Activated T-helper 2 cell treated with anti-CD3 and anti-CD28 coated beads, Interferon-gamma antibody, Interleukin-2, Interleukin-4, amounts not matched to agents 10 μg/mL and 5 μg/mL and 100 μg/mL, durations not matched to agents 14 hours and 24 hours and 36 hours (primary cell): ENCODE measurements around the gene NUFIP1. TPM values are rescaled to one million over a fixed set of nuclear protein-coding genes. Genes with fewer than 3 reads are reported as not detected.
"Not testable (repeated sequence)": the region's sequence is repeated elsewhere in the genome, so short reads cannot be mapped to it uniquely, and the experiment has no call there.

Experiments
- DNase-seq: peaks from one replicate; pipeline ENCODE4 v3.0.0; 2021; ENCODE audit warnings: low spot score
- H3K27ac Mint-ChIP-seq: one replicate; pipeline ENCODE4 v1.8.0; 2021; ENCODE audit warnings: mixed read lengths
- H3K27me3 Mint-ChIP-seq: one replicate; pipeline ENCODE4 v1.8.0; 2021; ENCODE audit warnings: low read depth, mixed read lengths
- H3K36me3 Mint-ChIP-seq: one replicate; pipeline ENCODE4 v1.8.0; 2021; ENCODE audit warnings: low read depth, mixed read lengths
- H3K4me1 Mint-ChIP-seq: one replicate; pipeline ENCODE4 v1.8.0; 2021; ENCODE audit warnings: low read depth, mixed read lengths
- H3K4me3 Mint-ChIP-seq: one replicate; pipeline ENCODE4 v1.8.0; 2021; ENCODE audit warnings: low read depth, mild to moderate bottlenecking, moderate library complexity, mixed read lengths
- H3K9me3 Mint-ChIP-seq: one replicate; pipeline ENCODE4 v1.8.0; 2021; ENCODE audit warnings: mixed read lengths
- intact Hi-C: fragments of 100-400 bp; cut with micrococcal nuclease; formaldehyde crosslinking; loops from one replicate; pipeline ENCODE4 v1.15.1; 2023
- total RNA-seq: library from RNA; stranded (reverse); gene quantifications from 2 replicates; pipeline ENCODE4 v1.2.3, GENCODE V29; 2022

NUFIP1 gene
- total RNA-seq, 1 donor from 2014 or later: 10.3 TPM

- no peaks in the 10 kb centered on the region for H3K4me1 Mint-ChIP-seq
- no peaks in the 10 kb centered on the region for H3K9me3 Mint-ChIP-seq
- DNase-seq: no peak
- no peak overlapping the region for H3K4me3 Mint-ChIP-seq
- H3K36me3 Mint-ChIP-seq: peaks cover 14% of the 10 kb centered on the region
- H3K27me3 Mint-ChIP-seq: no peaks in the 10 kb centered on the region
- no peak overlapping the region for H3K27ac Mint-ChIP-seq
- intact Hi-C loops: no loop called here
These were observed 33.9 kb downstream of the NUFIP1 start for GRCh38 chr13:44955406-44955805.

- Mint-ChIP-seq H3K36me3 (peaks cover 11% of the 10 kb centered on the region), H3K4me1 (no peaks in the 10 kb centered on the region), H3K9me3 (no peaks in the 10 kb centered on the region), H3K27ac (no peak overlapping the region), H3K27me3 (no peaks in the 10 kb centered on the region), H3K4me3 (no peak overlapping the region)
- intact Hi-C loops: no loop called here
- no peak for DNase-seq
These were observed 35.0 kb downstream of the NUFIP1 start for GRCh38 chr13:44954224-44954623.

GRCh38 chr13:44952671-44953070, 36.6 kb downstream of the NUFIP1 start:
- intact Hi-C loops: no loop called here
- no peak overlapping the region for H3K27ac Mint-ChIP-seq
- no peak for DNase-seq
- peaks cover 18% of the 10 kb centered on the region for H3K36me3 Mint-ChIP-seq
- no peak overlapping the region for H3K4me3 Mint-ChIP-seq
- H3K9me3 Mint-ChIP-seq: no peaks in the 10 kb centered on the region
- no peaks in the 10 kb centered on the region for H3K4me1 Mint-ChIP-seq
- H3K27me3 Mint-ChIP-seq: no peaks in the 10 kb centered on the region

DNA sequence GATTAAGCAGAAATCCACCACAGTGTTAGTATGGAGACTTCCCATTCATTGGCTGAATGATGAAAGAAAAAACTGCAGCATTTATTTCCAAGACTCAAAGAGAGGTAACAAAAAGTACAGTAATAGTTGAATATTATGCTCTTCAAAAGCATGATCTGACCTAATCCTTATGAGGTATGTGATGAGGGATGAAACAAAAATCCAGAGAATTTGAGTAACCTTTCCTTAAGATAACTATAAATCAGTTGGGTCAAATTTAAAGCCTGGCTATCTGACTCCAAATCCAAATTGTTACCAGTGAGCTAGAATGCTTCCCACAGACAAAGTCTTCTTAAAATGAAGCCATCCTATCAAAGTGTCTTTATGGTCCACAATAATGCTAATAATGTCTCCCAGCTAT, 38.1 kb downstream of the NUFIP1 start:
- DNase-seq: no peak
- no peaks in the 10 kb centered on the region for H3K27me3 Mint-ChIP-seq
- intact Hi-C loops: no loop called here
- no peak overlapping the region for H3K27ac Mint-ChIP-seq
- peaks cover 19% of the 10 kb centered on the region for H3K36me3 Mint-ChIP-seq
- no peaks in the 10 kb centered on the region for H3K4me1 Mint-ChIP-seq
- no peak overlapping the region for H3K4me3 Mint-ChIP-seq
- no peaks in the 10 kb centered on the region for H3K9me3 Mint-ChIP-seq

DNA sequence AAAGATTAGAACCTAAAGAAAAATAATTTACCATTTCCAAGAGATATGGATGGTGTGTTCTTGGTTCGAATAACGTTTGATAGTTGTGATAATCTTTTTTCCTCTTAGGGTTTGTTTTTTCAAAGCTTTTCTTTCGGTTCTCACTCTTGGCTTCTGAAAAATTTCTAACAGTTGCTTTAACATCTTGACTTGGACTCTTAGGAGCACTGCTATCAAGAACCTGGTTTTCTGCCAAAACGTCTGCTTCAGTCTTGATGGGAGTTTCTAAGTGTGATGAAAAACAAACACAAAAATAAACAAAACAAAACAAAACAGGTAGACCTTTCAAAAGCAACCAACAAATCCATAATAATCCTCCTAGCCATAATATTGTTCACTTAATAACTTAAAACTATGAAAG, 45.9 kb downstream of the NUFIP1 start:
- DNase-seq, H3K36me3 Mint-ChIP-seq, H3K9me3 Mint-ChIP-seq, intact Hi-C loops, H3K27ac Mint-ChIP-seq, H3K4me1 Mint-ChIP-seq, H3K27me3 Mint-ChIP-seq, H3K4me3 Mint-ChIP-seq: not testable (repeated sequence)

GRCh38 chr13:44938854-44939253, 50.4 kb downstream of the NUFIP1 start:
- Mint-ChIP-seq H3K9me3 (no peaks in the 10 kb centered on the region), H3K4me3 (no peak overlapping the region), H3K4me1 (peaks cover 10% of the 10 kb centered on the region), H3K36me3 (peaks cover 4% of the 10 kb centered on the region), H3K27ac (no peak overlapping the region), H3K27me3 (no peaks in the 10 kb centered on the region)
- intact Hi-C loops: no loop called here
- no peak for DNase-seq

DNA sequence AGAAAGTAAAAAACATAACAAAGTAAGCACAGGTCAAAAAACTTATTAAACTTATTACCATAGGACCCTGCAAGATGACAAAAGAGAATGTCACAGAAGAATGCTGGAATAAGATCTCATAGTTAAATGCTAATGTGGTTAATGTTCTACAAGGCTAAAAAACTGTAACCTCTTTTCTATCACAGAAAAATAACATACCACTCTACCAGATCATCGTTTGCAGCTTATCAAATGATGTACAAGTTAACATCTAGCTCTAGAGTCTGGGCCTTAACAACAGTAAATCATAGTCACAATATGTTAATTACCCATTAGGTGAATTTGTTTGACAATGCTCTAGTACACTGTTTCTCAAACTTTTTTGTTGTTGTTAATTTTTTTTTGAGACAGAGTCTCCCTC, 53.0 kb downstream of the NUFIP1 start:
- peaks cover 10% of the 10 kb centered on the region for H3K4me1 Mint-ChIP-seq
- no peak overlapping the region for H3K4me3 Mint-ChIP-seq
- H3K27me3 Mint-ChIP-seq: peaks cover 5% of the 10 kb centered on the region
- no peaks in the 10 kb centered on the region for H3K9me3 Mint-ChIP-seq
- intact Hi-C loops: no loop called here
- DNase-seq: no peak
- no peaks in the 10 kb centered on the region for H3K36me3 Mint-ChIP-seq
- H3K27ac Mint-ChIP-seq: no peak overlapping the region

GRCh38 chr13:44934724-44935123, 54.5 kb downstream of the NUFIP1 start:
- Mint-ChIP-seq H3K27ac (no peak overlapping the region), H3K4me1 (peaks cover 10% of the 10 kb centered on the region), H3K4me3 (no peak overlapping the region), H3K9me3 (no peaks in the 10 kb centered on the region), H3K36me3 (no peaks in the 10 kb centered on the region), H3K27me3 (peaks cover 8% of the 10 kb centered on the region)
- no peak for DNase-seq
- intact Hi-C loops: loop anchor here (1.0 kb wide), 1 partner anchor 16 kb away; no protein-coding TSS in a partner anchor

GRCh38 chr13:44932850-44933251, 56.4 kb downstream of the NUFIP1 start:
- H3K9me3 Mint-ChIP-seq: no peaks in the 10 kb centered on the region
- no peak overlapping the region for H3K27ac Mint-ChIP-seq
- peaks cover 13% of the 10 kb centered on the region for H3K4me1 Mint-ChIP-seq
- no peak for DNase-seq
- intact Hi-C loops: no loop called here
- no peaks in the 10 kb centered on the region for H3K36me3 Mint-ChIP-seq
- H3K4me3 Mint-ChIP-seq: no peak overlapping the region
- H3K27me3 Mint-ChIP-seq: peaks cover 10% of the 10 kb centered on the region

GRCh38 chr13:44932171-44932849, 57.0 kb downstream of the NUFIP1 start:
- Mint-ChIP-seq H3K36me3 (no peaks in the 10 kb centered on the region), H3K27me3 (peaks cover 10% of the 10 kb centered on the region), H3K9me3 (no peaks in the 10 kb centered on the region), H3K27ac (no peak overlapping the region), H3K4me1 (peaks cover 13% of the 10 kb centered on the region), H3K4me3 (no peak overlapping the region)
- no peak for DNase-seq
- intact Hi-C loops: no loop called here

DNA sequence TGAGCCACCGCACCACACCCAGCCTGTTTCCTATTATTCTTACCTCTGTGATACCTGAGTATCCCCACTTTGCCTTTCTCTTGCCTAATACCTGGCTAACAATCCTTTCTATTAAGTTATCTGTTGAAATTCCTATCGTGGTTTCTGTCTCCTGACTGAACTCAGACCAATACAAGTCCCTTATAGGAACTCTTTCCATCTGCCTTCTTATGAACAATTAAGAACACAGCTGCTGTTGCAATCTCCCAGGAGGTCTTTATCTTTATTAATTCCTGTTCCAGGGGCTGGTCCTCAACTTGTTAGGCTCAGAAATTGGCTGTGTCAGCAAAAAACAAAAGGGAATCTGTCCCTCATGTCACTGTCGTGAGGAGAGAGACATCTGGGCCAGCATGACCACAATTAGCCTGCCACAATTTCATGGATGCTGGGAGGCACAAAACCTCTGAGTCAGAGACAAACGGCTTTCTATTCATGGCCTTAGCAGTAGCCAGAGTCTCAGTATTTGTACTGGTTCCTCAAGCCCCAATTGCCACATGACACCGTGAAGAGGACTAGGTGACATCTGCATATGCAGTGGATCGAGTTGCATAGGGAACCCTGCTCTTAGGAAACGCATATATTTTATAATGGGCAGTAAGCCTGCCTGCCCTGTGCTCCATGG, 58.2 kb downstream of the NUFIP1 start:
- intact Hi-C loops: no loop called here

DNA sequence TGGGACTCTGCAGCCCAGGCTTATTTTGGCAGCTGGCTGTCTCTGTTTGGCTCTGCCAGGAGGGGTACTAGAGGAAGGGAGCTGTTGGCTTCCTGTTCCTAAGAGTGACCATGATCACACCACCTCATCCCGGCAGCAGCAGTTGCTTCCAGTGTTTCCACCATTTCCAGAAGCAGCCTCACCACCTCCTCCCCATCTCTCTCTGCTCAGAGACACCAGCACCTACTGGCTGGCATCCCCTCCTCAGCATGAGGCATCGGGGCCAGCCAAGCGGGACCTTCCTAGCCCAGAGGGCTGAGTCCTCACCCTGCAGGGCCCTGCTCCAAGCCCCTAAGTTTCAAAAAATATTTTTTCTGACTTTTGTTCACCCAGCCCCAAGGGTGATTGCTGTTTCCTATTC, 59.0 kb downstream of the NUFIP1 start:
- H3K36me3 Mint-ChIP-seq: no peaks in the 10 kb centered on the region
- DNase-seq: no peak
- peaks cover 11% of the 10 kb centered on the region for H3K4me1 Mint-ChIP-seq
- no peak overlapping the region for H3K27ac Mint-ChIP-seq
- no peaks in the 10 kb centered on the region for H3K9me3 Mint-ChIP-seq
- no peak overlapping the region for H3K4me3 Mint-ChIP-seq
- peaks cover 18% of the 10 kb centered on the region for H3K27me3 Mint-ChIP-seq
- intact Hi-C loops: no loop called here

More for the DNA sequence above, 58.2 kb downstream of the NUFIP1 start:
- H3K4me3 Mint-ChIP-seq: no peak overlapping the region
- DNase-seq: no peak
- H3K4me1 Mint-ChIP-seq: peaks cover 13% of the 10 kb centered on the region
- no peaks in the 10 kb centered on the region for H3K36me3 Mint-ChIP-seq
- no peak overlapping the region for H3K27ac Mint-ChIP-seq
- H3K27me3 Mint-ChIP-seq: peaks cover 13% of the 10 kb centered on the region
- no peaks in the 10 kb centered on the region for H3K9me3 Mint-ChIP-seq

DNA sequence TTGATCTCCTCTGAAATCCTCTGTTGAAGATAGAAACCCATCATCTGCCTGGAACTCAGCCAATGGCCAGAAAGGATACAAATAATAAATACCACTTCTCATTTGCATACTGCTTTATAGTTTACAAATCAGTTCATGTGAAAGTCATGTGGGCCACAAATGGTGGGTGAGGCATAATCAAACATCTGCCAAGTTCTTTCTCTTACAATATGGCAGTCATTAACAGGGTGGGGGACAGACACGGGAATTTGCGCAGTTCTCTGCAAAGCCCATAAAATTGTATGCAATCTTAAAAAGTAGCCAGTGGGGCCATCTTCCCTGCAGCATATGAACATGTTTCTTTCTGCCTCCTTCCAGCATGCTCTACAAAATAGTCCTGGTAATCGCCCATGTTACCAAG, 59.6 kb downstream of the NUFIP1 start:
- H3K27ac Mint-ChIP-seq: no peak overlapping the region
- no peak overlapping the region for H3K4me3 Mint-ChIP-seq
- H3K36me3 Mint-ChIP-seq: no peaks in the 10 kb centered on the region
- peaks cover 24% of the 10 kb centered on the region for H3K27me3 Mint-ChIP-seq
- peaks cover 5% of the 10 kb centered on the region for H3K4me1 Mint-ChIP-seq
- intact Hi-C loops: no loop called here
- H3K9me3 Mint-ChIP-seq: no peaks in the 10 kb centered on the region
- DNase-seq: no peak
